HepG2 (cell line): ENCODE results near the gene ADGRB2.

Experiments
- FOSL2 ChIP-seq: sonication (generic); formaldehyde crosslinking; IDR thresholded peaks from 2 replicates; pipeline ENCODE4 v1.4.0; 2020; ENCODE audit warnings: missing genetic modification reagents
- KMT2A ChIP-seq: sonication (generic); formaldehyde crosslinking; IDR thresholded peaks from 2 replicates; pipeline ENCODE4 v1.4.0; 2020; ENCODE audit warnings: missing genetic modification reagents
- MXD4 ChIP-seq: IDR thresholded peaks from 2 replicates; pipeline ENCODE4 v1.6.1; 2016; ENCODE audit warnings: mild to moderate bottlenecking, missing biosample characterization, missing genetic modification reagents
- RBAK ChIP-seq: sonication (generic); formaldehyde crosslinking; IDR thresholded peaks from 2 replicates; pipeline ENCODE4 v1.5.1; 2020; ENCODE audit warnings: mild to moderate bottlenecking, missing genetic modification reagents
- ZNF281 ChIP-seq: sonication (generic); formaldehyde crosslinking; IDR thresholded peaks from 2 replicates; pipeline ENCODE4 v1.4.0; 2020; ENCODE audit warnings: missing genetic modification reagents, borderline replicate concordance
- ZNF780A ChIP-seq: sonication (generic); formaldehyde crosslinking; IDR thresholded peaks from 2 replicates; pipeline ENCODE4 v1.8.0; 2022; ENCODE audit warnings: mild to moderate bottlenecking, missing genetic modification reagents, moderate library complexity
- TF ChIP-seq, protein P1 (sequence below): sonication (generic); formaldehyde crosslinking; IDR thresholded peaks from 2 replicates; pipeline ENCODE4 v1.5.0; 2020; ENCODE audit warnings: mild to moderate bottlenecking, missing genetic modification reagents, moderate library complexity
- TF ChIP-seq, protein P2 (sequence below): IDR thresholded peaks from 2 replicates; pipeline ENCODE4 v1.6.1; 2012; ENCODE audit warnings: inconsistent platforms
- TF ChIP-seq, protein P3 (sequence below): IDR thresholded peaks from 2 replicates; pipeline ENCODE4 v1.6.1; 2016; ENCODE audit warnings: low read depth, control low read depth

GRCh38 chr1:31761883-31762282 lies 2.3 kb downstream of the ADGRB2 start:
- TF ChIP-seq ZNF281 (CRISPR knock-in tag): no peak
- no peak for TF ChIP-seq FOSL2 (CRISPR knock-in tag)
- TF ChIP-seq, protein P1, sequence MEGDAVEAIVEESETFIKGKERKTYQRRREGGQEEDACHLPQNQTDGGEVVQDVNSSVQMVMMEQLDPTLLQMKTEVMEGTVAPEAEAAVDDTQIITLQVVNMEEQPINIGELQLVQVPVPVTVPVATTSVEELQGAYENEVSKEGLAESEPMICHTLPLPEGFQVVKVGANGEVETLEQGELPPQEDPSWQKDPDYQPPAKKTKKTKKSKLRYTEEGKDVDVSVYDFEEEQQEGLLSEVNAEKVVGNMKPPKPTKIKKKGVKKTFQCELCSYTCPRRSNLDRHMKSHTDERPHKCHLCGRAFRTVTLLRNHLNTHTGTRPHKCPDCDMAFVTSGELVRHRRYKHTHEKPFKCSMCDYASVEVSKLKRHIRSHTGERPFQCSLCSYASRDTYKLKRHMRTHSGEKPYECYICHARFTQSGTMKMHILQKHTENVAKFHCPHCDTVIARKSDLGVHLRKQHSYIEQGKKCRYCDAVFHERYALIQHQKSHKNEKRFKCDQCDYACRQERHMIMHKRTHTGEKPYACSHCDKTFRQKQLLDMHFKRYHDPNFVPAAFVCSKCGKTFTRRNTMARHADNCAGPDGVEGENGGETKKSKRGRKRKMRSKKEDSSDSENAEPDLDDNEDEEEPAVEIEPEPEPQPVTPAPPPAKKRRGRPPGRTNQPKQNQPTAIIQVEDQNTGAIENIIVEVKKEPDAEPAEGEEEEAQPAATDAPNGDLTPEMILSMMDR: no peak
- TF ChIP-seq, protein P2, sequence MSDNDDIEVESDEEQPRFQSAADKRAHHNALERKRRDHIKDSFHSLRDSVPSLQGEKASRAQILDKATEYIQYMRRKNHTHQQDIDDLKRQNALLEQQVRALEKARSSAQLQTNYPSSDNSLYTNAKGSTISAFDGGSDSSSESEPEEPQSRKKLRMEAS: no peak
- no peak for TF ChIP-seq RBAK (CRISPR knock-in tag)
- TF ChIP-seq, protein P3, sequence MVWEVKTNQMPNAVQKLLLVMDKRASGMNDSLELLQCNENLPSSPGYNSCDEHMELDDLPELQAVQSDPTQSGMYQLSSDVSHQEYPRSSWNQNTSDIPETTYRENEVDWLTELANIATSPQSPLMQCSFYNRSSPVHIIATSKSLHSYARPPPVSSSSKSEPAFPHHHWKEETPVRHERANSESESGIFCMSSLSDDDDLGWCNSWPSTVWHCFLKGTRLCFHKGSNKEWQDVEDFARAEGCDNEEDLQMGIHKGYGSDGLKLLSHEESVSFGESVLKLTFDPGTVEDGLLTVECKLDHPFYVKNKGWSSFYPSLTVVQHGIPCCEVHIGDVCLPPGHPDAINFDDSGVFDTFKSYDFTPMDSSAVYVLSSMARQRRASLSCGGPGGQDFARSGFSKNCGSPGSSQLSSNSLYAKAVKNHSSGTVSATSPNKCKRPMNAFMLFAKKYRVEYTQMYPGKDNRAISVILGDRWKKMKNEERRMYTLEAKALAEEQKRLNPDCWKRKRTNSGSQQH (CRISPR knock-in tag): no peak
- TF ChIP-seq MXD4 (CRISPR knock-in tag): no peak
- TF ChIP-seq ZNF780A: no peak
- TF ChIP-seq KMT2A (CRISPR knock-in tag): no peak
